CD4-positive, alpha-beta T cell treated with Interleukin-15 for 4 hours (primary cell): ENCODE data around the gene TICRR.
"Not testable (repeated sequence)": the region's sequence is repeated elsewhere in the genome, so short reads cannot be mapped to it uniquely, and the experiment has no call there.

Experiments used
- DNase-seq: peaks from one replicate; pipeline ENCODE4 v3.0.0-alpha.2; 2020; ENCODE audit warnings: low spot score

TICRR gene

DNA sequence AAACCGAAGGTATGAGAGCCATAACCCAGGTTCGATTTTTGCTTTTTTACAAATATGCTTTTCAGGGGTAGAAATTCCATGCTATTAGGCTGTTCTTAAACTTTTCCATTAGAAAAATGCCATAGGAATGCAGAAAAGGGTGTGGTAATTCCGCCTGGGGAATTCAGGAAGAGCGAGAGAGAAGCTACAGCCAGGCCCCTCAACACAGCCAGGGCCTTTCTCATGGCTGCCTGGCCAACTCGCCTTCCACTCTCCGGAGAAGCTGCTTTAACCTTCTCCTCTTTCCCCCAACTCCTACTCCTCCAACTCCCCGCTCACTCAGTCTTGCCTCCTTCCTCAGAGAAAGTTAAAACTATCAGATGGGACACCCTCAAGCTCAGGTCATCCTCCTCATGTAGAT lies 9.1 kb upstream of the TICRR start:
- DNase-seq: no peak

DNA sequence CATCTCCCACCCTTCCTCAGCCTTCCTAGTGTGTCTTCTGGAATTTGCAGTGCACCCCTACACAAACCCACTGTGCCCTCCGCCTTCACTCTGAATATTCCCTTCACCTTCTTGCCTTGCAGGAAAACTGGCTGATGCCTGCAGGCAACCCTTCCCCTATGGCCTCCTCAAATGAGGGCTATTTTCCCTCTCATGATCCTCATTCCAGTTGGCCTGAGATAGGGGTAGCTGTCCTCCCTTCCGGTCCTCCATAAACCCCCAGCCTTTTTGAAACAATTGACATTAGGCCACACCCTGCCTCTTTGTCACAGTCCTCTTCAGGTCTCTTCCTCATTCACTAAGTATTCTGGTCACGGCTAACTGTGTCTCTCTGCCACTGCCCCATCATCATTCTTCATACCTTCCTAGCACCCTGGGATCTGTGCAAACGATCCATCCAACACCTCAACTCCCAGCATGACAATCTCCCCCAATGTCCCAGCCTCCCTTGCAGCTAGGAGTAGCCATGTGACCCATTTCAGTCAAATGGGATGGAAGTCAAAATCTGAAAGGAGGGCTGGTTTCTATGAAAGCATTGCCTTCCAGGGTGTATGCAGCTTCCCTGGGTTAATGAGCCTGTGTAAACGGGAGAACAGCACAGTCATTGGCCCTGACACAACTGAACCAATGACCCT lies 8.5 kb upstream of the TICRR start:
- no peak for DNase-seq

DNA sequence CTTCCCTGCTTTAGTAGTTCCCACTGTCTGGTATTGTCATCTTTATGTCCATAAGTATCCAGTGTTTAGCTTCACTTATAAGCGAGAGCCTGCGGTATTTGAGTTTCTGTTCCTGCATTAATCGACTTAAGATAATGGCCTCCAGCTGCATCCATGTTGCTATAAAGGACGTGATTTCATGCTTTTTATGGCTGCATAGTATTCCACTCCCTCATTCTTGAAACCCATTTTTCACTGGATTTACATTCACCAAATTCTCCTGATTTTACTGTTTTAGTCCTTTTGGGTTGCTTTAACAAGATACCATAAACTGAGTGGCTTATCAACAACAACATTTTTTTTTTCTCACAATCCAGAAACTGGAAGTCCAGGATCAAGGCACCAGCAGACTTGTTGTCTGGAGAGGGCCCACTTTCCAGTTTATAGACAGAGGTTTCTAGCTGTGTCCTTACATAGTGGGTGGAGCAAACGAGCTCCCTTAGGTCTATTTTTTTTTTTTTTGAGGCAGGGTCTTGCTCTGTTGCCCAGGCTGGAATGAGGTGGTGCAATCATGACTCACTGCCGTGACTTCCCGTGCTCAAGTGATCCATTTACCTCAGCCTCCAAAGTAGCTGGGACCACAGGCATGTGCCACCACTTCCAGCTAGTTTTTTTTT lies 6.1 kb upstream of the TICRR start:
- DNase-seq: no peak

DNA sequence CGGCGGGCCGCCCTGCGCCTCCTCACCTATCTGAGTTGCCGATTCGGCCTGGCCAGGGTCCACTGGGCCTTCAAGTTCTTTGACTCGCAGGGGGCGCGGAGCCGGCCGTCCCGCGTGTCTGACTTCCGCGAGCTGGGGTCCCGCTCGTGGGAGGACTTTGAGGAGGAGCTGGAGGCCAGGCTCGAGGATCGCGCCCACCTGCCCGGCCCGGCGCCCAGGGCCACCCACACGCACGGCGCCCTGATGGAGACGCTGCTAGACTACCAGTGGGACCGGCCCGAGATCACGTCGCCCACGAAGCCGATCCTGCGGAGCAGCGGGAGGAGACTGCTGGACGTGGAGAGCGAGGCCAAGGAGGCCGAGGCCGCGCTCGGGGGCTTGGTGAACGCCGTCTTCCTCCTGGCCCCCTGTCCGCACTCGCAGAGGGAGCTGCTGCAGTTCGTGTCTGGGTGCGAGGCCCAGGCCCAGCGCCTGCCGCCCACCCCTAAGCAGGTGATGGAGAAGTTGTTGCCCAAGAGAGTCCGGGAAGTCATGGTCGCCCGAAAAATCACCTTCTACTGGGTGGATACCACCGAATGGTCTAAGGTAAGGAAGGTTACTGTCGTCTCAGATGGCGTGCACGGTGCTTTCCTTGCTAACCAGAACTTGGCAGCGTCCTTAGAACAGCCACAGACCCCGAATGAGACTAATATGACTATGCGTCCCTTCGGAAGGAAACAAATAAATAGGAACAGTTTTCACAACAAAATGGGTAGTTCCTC lies 567 bp downstream of the TICRR start:
- DNase-seq: no peak

DNA sequence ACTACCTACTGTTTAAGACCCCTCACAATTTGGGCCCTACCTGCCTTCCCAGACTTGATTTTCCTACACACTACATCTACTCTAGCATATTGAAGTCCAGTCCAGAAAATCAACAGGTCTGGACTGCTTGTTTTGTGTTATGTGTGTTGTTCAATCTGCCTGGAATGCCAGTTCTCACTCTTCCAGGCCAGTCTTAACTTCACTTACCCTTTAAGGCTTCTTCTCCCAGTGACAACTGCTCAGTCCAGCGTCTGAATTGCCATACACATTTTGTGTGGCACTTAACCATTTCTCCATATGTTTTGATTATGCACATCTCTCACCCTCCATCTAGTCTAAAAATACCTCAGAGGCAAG lies 1.1 kb downstream of the TICRR start:
- no peak for DNase-seq

DNA sequence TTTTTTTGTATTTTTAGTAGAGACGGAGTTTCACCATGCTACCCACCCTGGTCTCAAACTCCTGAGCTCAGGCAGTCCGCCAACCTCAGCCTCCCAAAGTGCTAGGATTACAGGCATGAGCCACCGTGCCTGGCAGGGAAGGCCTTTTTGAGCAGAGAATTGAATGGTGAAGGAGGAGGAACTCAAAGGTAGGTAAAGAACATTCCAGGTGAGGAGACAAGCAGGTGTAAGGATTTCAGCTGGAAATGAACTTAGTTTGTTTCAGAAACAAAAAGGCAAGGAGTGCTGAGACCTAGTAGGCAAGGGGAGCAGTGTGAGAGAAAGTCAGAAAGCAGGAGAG lies 2.5 kb downstream of the TICRR start:
- DNase-seq: no peak

DNA sequence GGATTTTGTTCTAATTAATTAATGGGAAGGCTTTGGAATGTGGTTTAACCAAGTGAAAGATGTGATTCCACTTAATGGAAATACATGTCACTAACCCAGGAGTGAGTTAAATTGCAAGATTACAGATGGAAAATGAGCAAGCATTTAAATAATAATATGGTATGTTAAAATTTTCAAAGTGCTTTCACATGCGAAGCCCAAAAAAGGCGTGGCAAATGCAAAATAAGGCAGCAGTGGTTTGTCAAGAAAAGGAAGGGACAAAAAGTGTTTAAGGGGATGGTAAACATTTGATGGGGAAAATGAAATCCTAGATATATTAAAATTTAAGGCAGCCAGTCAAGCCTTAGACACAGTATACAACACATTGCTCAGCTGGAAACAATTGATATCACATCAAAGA lies 2.9 kb downstream of the TICRR start:
- no peak for DNase-seq

DNA sequence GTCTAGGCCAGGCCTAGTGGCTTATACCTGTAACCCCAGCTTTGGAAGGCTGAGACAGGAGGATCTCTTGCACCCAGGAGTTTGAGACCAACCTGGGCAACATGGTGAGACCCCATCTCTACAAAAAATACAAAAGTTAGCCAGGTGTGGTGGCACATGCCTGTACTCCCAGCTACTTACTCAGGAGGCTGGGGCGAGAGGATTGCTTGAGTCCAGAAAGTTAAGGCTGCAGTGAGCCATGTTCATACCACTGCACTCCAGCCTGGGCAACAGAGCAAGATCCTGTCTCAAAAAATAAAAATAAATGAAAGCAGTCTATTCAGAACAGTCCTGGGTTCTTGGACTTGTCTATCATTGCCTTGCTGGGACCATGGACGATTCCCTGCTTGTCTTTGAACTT lies 5.5 kb downstream of the TICRR start:
- DNase-seq: not testable (repeated sequence)

DNA sequence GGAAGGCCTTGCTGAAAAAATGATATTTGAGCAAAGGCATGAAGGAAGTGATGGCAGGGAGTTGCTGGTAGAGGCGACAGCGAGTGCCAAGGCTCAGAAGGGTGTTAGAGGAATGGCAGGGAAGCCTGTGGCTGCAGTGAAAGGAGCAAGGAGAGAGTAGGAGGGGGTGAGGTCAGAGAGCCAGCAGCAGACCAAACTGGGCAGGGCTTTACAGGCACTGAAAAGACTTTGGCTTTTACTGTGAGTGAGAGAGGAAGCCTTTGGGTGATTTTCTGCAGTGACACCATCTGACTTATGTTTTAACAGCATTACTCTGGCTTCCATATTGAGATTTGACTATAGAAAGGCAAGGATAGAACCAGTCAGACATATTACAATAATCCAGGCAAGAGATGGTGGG lies 11.4 kb downstream of the TICRR start:
- DNase-seq: no peak

DNA sequence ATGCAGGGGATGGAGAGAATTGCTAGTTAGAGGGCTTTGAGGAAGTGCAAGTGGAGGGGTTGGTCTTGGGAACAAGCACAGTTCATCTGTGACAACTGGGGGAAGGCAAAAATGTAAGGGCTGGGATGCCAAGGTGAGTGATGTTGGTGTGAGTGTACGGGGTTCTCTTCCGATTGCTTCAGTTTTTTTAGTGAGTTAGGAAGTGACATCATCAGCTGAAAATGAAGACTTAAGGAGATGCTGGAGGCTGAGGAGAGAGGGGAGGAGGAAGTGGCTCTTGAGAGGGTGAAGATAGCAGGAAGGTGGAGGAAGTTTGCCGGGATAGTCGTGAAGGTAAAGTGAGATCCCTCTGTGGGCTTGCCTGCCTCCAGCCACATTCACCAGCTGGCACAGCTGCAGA lies 12.7 kb downstream of the TICRR start:
- no peak for DNase-seq

DNA sequence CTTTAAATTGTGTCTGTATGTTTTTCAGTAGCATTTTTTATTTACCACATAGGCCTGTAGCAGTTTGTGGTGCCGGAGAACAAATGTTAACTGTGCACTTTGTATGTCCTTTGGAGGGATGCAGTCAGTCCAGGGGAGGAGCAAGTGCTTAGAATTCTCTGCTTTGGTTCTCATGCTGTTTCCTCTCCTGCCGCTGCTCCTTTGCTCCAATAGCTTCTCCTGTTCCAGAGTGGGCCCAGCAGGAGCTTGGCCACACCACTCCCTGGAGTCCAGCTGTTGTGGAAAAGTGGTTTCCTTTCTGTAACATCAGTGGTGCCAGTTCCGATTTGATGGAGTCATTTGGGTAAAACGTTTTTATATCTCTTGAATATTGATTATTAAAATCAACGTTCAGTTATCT lies 16.6 kb downstream of the TICRR start:
- no peak for DNase-seq

DNA sequence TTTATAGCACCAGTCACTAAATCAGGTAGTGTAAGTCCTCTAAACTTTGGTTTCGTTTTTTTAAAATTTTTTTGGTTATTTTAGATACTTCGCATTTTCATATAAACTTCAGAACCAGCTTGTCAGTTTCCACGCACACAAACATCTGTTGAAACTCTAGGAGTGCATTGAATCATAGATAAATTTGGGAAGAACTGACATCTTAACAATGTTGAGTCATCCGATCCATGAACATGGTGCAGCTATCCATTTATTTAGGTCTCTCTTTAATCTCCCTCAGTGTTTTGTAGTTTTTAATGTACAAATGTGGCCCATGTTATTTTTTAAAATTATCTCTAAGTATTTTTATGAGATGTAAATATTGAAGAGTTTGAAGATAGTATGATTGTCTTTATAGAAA lies 17.7 kb downstream of the TICRR start:
- no peak for DNase-seq

DNA sequence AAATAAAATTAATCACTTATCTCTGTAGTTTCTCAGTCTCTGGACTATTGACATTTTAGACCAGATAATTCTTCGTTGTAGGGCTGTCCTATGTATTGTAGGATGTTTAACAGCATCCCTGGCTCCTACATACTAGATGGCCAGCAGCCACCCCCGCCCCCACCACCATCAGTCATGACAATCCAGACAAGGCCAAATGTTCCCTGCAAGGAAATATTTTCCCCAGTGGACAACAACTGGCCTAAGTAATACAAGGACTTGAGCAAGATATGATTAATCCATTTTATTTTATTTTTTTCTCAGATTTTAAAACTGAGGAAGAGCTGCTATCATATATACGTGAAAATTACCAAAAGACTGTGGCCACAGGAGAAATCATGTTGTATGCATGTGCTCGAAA lies 23.8 kb downstream of the TICRR start:
- DNase-seq: no peak

DNA sequence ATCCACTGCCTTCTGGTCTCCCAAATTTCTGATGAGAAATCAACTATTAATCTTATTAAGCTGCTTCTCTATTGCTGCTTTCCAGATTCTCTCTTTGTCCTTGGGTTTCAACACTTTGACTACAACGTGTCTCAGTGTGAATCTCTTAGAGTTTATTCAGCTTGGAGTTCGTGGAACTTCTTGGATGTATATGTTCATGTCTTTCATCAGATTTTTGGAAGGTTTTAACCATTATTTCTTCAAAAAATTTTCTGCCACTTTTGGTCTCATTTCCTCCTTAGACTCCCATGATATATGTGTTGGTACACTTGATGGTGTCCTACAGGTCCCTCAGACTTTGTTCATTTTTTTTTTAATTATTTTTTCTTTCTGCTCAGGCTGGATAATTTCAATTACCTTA lies 36.0 kb downstream of the TICRR start:
- DNase-seq: no peak

DNA sequence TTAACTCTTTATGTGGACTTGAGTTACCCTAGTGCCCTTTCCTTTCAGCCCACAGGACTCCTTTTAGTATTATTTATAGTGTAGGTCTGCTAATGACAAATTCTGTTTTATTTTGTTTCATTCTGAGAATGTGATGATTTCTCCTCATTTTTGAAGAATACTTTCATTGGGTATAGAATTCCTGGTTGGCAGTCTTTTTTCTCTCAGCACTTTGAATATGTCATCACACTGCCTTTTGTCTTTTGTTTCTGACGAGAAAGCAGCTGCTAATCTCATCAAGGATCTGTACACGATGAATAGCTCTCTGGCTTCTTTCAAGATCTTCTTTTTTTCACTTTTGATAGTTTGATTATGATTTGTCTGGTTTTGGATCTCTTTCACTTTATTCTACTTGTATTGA lies 37.8 kb downstream of the TICRR start:
- DNase-seq: no peak

DNA sequence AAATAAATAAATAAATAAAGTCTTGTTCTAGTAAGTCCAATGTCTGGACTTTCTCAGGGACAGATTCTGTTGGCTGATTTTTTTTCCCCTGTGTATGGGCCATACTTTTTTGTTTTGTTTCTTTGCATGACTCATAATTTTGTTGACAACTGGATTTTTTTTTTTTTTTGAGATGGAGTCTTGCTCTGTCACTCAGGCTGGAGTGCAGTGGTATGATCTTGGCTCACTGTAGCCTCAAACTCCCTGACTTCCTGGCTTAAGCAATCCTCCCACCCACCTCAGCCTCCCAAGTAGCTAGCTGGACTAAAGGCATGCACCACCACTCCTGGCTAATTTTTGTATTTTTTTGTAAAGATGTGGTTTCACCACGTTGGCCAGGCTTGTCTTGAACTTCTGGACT lies 38.9 kb downstream of the TICRR start:
- no peak for DNase-seq

DNA sequence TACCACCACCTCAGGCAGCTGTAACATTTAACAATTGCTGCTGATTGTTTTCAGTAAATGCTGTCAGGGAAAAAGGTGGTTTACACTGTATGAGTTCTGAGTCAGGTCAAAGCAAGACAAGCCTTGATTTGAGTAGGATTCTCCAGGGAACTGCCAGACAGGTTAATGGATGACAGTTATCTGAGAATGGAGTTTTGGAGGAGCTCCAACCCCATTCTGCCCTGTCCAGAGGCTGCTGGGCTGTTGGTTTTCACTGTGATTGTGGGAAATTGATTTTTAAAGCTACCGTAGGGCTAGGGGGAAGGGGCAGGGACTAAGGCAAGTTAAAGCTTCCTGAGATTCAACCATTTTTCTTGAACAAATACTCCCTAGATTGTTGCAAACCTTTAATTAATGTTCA lies 39.9 kb downstream of the TICRR start:
- DNase-seq: no peak

DNA sequence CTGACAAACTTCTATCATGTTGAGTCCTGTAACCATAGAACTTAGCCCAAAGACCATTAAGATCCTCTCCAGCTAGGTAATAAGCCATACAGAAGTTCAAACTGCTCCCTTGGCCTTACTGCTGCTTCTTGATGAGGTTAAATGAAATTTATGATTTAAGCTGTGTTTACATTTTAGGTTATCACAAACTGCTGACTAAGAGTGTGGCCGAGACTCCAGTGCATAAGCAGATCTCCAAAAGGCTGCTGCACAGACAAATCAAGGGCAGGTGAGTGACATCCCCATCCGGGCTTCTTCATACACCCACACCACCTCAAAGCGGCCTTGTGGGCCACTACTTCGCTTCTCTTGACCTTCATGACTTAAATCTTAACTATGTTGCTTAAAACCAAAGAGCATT lies 41.0 kb downstream of the TICRR start:
- no peak for DNase-seq

DNA sequence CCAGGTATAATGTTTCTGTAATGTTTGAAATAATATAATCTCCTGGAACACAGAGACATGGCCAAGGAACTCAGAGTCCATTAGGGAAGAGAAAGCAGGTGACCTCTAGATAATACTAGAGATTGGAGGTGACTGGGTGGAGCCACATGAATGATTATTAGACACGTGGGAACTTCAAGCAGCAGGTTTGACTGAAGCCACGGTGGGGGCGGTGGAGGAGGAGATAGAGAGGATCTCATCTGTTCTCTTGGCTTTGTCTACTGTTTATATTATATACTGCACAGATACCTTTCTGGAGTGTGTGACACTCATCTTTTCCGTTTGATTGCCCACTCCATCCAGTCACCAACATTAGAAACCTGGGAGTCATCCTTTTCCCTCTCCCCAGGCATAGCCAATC lies 46.3 kb downstream of the TICRR start:
- DNase-seq: no peak

DNA sequence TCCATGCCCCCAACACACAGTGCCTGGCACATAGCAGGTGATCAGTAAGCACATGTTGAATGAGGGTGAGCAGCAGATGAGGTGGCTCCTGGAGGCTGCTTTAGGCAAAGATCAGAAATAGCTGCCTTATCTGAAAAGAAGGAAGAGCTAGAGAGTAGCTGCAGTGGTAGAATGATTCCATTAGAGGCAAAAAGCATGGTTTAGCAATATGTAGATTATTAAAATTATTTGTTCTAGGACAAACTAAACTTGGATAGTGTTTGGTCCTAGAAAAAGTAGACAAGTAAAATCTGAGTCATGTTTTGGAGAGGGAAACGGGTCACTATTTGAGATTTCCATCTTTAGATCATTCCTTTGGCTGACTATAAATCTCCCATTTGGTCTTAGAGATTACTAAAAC lies 47.9 kb downstream of the TICRR start:
- no peak for DNase-seq

DNA sequence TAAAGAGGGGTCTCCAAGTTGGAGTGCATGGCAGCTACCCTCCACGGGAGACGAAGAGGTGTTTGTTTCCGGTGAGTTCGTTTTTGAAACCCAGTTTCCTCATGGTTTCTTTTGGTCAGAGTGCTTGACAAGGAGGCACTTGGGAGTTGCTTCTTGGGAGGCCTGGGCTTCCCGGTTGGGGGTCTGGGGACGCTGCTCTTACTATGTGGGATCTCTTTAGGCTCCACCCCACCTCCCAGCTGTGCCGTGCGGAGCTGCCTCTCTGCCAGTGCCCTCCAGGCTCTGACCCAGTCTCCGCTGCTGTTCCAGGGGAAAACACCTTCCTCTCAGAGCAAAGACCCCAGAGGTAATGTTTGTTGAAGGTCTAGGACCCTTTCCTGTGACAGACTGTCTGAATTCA lies 50.4 kb downstream of the TICRR start:
- no peak for DNase-seq

DNA sequence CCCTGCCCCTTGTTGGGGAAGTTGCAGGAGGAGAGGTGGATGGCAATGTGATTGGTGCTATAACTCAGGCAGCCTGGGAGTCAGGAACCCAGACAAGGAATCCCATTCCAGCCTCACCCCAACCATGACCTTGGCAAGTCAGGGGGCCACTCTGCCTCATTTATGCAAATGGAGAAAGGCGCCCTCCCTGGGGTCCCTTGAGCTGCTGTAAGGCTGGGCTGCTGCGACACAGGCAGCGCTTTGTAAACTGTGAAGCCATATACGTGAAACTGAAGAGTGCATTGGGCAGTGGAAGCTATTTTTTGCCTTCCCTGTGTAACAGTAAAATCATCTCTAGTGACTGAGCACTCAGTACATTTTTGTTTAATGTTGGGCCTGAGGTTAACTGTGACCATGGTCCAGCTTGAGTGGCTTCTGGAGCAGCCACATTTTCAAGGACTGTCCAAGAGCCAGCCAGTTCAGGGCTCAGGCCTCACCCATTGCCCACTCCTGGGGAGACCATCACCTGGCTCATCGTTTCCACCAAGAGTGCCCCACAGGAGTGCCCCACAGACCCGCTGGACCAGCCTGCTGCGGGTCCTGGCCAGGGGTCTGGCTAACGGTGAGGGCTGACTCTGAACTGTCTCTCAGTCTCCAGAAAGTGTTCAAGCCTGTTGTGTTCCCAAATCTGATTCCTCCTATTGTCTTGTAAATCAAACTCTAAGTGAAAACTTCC lies 52.1 kb downstream of the TICRR start:
- no peak for DNase-seq

DNA sequence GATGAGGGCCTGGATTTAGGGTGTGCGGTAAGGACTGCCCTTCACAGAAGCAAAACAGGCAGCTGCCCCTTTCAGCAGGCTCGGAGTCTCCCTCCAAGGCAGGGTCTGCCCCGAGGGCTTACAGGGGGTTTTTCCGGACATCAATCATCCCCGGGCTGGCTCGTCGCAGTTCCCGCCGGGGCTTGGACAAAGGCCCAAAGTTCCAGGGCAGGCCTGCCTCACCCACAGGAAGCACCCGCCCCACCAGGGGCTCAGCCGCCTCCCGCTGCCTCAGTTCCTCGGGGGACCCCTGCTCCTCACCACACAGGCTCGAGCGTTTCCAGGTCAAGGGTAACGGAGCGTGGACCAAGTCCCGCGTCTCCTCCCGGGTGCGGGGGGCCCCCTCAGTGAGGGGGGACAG lies 53.0 kb downstream of the TICRR start:
- DNase-seq: no peak
